NK-92 (cell line): Measurements from ENCODE around the gene GCSAM.

Experiments
- DNase-seq: peaks from one replicate; lab custom pipeline; 2025; ENCODE audit not compliant: unreplicated experiment; lab: John Stamatoyannopoulos, UW

Gene GCSAM

DNA sequence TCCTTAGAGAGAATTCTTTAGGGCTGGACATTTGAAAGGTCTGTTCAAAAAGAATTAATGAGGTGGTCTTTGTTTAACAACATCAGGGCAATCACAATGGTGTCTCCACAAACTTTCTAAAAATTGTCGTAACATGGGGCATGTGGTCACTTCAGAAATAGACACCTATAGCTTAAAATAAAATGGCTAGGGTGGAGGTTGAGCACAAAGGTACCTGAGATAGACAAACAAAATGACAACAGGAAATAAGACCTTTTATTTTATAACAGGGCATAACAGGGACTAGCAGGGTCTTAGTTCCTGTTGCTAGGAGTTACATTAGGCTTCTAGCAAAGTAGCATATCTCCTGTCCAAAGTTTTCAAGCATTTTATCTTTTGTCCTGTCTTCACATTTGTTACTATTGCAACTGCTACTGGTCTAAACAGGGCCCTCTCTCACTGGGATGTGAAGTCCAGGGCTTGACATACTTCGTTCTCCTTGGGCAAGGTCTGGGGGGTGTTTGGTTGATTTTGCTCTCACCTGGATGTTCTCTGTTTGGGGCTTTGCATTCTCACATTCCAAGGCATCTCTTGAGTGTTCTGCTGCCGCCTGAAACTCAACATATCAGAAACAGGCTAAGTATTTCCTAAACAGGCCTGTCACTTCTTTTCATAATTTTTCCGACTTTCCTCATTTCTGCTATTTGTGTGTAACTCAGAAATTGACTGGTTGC, 3.0 kb downstream of the GCSAM start:
- no peak for DNase-seq

DNA sequence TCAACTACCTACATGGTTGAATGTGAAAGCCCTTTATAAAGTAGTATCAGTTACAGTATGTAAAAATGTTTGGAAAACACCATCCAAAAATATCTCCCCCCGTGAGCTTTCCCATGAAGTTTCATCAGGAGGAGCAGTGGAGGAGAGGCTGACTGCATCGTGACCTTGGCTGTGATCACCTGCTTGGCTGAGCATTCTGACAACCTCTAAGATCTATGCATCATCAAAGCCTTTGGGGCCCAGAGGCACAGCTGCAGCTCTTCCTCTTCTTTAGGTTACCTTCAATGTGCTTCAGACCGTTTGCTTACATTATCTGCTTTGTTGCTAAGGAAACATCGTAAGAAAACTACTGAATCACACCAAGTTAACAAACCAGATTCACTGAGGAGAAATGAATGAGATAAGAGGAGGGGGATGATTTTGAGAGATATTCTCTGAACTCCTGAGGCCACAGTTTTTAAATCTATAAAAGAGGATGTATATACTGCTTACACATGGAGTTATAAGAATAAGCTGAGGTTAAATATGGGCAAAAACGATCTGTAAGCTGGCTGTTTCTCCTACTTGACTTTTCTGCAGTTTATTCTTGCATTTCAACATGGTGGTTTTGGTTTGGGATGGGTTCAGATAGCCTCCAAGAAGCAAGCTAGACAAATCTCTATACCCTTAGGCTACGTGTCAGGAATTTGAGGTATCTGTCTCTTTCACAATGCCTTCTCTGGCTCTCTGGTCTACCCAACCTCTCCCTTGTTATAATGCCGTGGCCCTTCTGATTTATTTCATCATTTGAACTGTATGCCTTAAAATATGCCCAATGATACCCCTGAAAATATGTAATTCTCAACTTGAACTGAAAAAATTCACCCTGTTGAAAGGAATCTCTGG, 4.0 kb downstream of the GCSAM start:
- DNase-seq: no peak

DNA sequence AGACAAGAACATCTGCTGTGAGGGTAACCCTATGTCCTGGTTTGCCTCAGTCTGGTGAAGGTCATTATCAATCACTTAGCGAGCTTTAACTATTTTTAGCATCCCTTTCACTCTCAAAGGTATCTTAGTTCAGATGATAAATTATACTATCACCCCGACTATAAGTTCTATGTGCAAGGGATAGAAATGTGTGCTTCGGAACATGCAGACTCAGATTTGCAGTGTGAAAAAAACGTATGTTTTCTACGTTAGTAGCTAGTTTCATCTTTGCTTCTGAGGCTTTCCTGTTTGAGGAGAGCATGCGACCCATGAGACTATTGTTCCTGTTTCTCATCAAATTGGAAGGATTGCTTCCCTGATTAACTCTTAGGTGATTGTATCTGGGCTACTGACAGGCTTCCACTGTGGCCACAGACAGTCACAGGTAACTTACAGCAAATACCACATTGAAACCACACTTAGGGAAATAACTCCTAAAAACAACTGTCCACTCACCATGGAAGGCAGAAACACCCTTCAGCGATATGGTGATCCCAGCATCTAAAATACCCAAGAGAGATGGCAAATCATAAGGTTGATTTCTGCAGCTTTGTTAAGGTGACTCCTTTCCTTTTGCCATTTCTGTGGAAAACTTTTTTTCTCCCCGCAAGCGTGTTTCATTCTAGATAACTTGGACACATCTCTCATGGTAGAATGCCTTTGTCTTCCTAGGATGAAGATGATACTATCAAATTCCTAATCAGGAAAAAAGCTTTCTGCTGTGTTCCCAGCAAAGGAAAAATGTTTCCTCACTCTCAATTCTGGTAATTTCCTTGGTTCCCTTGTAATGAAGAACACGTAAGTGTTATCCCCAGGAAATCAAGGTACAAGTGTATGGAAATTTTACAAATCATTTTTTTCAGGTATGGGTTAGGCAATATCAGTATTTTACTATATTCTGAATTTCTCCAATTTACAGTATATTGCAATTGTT, 5.2 kb downstream of the GCSAM start:
- no peak for DNase-seq

DNA sequence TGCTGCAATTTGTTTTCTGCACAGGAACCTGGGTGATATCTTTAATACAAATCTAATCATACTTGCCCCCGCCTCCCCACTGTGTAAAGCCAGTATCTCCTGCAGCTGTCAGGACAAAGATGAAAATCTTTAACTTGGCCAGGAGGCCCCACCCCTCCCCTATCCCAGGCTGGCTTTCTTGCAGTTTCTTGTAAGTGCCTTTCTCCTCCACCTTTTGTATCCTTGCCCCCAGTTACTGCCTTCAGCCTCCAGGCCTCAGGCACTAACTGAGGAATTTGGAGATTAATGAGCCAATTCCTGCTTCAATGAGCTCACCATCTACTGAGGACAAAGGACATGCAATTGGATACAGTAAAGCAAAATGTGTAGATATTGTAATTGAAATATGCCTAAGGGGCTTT, 6.5 kb downstream of the GCSAM start:
- DNase-seq: no peak

DNA sequence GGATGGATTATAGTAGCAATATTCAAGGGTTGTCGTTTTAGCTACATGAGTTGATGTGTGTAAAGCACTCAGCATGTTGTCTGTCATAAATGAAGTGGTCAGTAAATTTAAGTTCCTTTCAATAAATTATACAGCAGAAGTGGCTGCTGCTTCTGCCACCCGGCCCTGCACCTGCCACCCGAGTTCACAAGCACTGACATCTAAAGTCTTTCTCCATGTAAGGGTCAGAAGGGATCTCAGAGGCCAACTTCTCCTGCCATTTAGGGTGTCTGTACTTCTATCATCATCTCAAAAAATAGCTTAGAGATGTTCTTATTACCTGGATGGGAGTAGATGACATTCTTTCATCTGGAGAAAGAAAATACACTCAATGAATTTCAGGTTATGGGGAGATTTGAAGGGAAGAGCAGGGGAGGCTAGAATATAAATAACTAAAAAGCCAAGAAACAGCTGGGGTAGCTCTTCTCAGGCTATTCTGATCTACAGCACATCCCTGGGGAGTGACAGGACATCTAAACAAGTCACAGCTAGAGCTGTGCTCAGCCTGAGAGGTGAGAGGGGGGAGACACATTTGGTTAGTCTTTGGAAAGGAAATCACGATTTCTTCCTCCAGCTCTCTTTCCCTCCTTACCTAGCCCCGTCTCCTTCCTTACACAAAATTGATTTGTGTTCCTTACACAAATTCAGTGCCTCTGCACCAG, 8.0 kb downstream of the GCSAM start:
- DNase-seq: no peak

DNA sequence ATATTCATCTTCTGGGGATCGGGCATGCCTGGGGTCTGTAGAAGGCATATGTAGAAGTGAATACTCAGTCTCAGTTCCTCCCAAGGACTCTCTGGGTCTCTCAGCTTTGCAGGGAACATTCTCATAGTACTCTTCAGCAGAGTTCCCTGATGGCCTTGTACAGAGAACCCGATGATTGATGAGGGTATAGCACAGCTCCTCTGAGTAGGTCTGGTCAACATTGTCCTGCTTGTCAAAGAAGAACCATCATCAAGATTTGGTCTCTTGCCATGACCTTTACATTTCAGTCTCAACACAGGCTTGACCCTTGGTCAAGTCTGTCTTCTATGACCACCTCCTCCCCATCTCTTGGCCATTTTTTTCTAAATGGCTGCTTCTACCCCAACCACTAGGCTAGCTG, 9.5 kb downstream of the GCSAM start:
- DNase-seq: no peak

DNA sequence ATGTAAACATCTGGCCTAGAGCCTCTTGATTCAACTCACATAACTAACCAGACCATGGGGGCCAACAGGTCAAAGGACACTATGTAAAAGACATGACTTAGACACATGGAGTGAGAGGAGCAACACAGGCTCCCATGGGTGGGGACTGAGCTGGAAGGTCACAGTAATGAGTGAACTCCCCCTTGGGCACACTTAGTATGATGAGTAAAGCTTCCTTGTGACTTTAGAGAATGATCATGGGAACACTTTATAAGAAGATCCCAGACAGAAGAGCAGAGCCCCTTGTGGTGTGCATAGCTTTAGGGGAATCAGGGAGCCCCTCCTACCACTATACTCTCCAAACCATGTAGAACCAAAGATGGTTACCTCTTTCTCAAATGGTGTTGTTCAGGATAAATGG, 10.2 kb downstream of the GCSAM start:
- DNase-seq: no peak

DNA sequence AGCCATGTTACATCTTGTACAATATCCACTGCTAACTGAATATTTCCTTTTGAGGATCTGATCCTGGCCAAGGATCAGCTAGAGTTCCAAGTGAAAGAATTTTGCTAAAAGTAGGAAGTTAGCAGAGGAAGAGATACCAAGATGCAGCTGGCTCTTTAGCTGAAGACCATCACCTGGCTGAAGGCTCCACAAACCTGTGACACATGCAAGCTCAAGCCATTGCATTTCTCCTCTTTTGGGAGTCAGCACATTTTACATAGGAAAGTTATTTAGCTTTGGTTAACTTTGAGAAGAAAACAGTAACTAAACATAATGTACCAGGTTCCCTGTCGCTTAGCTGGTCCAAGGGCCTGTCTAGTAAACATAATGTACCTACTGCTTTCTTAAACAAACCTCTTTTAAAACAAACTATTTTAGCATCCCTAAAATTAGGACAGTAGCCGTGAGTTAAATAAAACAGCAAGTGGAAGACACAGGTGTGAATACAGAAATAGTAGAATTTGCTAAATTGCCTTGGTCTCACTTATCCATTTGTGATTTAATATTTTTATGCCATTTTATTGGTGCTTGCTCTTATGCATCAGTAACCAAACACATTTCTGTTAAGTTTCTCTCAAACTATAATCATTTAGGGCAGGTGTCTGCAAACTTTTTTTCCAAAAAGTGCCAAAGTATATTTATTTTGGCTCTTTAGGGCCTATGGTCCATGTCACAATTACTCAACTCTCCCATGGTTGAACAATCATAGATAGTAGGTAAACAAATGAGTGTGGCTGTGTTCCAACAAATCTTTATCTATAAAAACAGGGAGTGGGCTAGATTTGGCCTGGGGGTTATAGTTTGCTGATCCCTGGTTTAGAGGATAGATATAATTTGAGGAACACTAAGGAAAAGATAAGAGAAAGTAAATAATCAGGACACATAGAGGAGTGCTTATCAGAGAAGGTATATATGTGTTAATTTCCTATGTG, 11.2 kb downstream of the GCSAM start:
- DNase-seq: no peak

DNA sequence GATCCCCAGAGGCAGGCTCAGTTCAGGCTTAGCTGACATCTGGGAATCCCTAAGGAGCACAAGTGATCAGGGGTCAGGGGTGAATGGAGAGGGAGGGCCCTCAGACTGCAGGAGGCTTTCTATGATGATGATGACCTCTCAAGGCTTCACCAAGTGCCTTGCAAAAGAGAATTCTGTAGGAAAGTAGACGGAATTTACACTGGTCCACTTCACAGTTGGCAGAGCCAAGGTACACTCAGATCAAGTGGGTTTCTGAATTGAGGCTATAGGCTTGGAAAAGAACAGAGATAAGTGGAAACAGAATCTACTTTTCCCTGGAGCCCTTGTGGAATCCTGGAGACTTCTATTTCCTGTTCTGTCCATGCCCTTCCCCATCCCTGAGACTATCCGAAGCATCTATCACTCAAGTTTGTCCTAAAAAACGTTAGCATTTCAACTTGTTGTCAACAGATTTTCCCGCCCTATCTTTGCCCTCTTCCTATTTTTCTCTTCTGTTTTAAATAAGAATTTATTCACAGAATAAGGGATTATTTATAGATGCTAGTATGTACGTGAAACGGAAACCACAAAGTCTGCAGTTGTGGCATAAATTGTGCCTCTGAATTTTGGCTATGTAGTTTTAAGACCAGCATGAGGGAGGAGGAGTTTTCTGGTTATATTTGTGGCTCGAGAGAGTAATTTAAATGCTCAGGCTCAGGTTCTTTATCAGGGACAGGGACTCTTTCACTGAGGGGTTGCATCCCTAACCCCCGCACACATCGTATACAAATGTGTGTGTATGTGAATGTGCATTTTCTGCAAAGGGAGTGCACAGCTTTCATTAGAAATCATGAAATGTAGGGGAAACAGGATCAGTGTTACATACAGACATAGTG, 12.8 kb downstream of the GCSAM start:
- DNase-seq: no peak

DNA sequence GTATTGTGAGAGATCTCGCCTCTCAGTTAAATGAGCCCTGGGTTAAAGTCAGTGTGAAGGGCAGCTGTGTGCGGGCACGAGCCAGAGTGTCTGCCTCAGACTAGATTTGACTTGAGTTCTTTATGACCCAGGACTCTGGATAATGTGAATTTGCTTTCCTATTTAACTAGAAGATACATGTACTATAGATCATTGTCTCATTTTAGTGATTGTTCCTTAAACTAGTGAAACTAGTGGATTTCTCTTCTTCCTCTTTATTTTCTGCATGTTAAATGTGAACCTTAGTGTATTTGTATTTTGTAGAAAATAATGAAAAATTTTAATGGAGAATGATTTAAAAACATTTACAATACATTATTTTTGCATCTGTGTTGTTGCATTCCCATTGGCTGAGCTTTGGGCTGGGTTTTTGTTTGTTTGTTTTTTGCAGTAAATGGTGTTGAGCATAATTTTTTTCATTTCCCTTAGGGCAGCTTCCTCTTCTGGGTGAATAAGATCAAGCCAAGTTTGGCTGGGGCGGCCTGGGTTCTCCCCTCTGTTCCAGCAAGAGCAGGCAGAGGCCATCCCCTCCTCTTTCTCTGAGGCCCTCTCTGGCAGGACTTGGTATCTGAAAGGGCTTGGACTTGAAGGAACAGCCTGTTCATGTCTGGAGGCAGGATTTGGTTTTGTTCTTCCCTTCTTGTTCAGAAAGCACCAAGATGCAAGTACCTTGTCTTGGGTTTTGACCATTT, 15.0 kb downstream of the GCSAM start:
- no peak for DNase-seq

DNA sequence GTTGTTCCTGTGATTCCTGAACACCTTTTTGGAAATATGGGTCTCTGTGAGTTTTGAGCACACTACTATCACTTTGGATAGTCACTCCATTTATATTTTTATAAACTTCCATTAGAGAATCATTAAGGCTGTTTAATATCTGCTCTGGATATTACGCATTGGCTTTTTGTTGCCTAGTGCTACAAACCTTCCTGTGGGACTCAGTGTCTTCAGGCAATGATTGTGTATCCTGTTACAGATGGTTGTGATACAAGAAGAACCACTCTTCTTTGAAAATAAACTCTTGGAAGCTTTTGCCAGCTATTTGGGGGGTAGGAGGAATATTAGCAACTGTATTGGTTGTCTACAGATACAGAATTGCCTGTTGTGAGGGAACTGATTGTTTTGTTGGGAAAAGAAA, 15.6 kb downstream of the GCSAM start:
- DNase-seq: no peak

DNA sequence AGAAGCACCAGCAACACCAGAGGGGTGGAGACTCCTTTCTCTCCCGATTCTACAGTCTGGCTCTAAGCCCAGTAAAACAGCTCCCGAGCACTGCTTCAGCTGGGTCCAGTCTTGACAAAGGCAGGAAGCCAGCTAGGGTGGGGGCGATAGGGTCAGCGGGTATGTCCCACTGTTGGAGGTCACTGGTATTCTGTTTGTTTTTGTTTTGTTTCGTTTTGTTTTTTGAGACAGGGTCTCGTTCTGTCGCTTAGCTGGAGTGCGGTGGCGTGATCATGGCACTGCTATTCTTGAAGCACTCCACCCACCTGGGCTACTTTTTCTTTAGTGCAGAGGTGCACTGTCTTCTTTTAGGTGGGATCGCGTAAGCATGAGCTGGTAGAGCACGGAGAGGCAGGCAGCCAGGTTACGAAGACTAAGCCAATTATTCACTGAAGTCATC, 16.3 kb downstream of the GCSAM start:
- no peak for DNase-seq

DNA sequence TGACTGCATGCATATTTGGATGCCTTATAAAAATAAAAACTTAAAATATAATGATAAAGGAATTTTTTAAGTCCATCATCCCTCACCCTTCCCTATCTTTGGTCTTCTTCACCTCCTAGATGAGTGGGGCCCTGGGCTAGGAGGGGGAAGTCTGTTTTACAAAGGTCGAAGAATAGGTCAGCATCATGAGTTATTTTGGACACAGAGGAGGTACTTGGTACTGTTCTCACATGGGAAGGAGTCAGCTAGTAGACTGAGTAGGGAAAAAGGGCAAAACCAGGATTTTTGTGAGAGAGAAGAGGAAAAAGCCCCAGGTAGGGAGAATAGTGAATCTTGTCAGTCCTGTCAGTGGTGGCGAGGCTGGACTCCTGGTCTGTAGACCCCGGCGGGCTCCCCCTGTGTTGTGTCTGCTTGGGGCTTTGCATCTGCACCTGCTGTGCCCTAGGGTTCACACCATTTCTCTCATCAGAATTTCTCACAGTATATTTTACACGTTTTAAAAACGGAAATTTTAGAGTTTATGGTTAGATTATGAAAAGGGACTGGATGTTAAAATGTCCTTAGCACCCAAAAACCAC, 17.2 kb downstream of the GCSAM start:
- DNase-seq: no peak

DNA sequence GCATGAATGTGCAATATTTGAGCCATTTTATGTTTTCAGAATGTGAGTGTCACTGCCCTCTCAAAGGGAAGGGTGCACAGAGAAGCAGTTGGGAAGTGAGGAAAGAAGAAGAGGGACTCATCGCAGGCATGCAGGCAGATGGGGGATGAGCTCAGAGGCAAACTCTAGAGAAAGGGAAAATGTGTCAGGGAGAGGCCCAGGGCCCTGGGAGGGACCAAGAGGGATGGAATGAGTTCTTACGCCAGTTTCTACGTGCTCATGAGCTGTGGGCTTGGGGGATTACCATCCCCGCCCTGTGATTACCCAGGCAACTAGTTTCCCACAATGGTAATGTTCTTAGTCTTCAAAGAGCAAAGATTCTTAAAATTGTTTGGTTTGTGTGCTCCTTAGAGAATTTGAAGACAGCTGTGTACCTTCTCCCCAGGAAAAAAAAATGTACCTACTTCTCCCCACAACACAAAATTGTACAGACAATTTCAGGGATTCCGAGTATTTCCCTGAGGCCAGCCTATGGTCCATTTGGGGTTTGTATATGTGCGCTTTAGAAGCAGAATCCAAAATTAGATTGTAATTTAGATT, 17.8 kb downstream of the GCSAM start:
- no peak for DNase-seq

DNA sequence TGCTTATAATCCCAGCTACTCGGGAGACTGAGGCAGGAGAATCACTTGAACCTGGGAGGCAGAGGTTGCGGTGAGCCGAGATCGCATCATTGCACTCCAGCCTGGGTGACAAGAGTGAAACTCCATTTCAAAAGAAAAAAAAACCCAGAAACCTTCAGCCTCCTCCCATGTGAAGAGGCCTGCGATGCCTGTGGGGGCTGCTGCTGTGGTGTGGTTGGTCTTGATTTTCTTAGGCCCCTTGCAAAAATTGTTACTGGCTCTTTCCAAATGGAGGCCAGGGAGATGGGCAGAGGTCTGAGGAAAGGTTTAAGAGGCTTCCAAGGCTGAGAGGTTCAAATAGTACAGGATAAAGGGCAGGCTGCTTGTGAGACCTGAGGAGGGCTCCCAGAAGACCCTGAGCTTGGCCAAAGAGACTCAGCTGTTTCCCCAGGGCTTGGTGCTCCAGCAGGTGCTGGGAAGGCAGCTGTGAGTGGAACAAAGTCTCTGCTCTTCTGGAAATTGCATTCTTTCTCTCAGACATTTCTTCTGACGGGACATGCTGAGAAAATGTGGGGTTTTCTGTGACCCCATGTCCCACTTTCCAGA, 18.4 kb downstream of the GCSAM start:
- DNase-seq: no peak

DNA sequence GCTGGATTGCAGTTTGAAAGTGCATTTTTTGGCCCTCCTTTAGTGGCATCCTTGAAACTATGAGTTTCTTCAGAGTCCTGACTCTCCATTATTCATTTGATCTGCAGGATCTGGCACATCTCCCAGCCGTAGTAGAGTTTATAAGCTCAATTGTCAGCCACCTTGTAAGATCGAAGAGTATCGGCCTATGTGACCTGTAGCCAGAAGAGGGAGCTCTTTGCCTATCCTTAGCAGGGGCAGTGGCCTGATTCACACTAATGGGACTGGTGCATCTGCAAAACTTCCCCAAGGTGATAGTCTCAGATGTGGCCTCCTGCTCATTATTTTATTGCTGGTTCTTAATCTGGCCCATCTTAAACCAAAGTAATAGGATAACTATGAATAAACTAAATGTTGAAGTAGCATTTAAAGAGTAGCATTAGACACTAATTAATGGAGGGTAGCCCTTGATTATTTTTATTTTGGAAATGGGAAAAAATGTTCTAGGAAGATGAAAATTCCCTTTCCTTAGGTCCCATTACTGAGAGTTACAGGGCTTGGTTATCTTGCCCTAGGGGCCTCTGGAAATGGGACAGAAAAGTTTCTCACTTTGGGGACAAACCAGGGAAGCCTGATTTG, 21.2 kb downstream of the GCSAM start:
- no peak for DNase-seq
